ENCODE data around the gene CAB39L.

CAB39L gene

DNA sequence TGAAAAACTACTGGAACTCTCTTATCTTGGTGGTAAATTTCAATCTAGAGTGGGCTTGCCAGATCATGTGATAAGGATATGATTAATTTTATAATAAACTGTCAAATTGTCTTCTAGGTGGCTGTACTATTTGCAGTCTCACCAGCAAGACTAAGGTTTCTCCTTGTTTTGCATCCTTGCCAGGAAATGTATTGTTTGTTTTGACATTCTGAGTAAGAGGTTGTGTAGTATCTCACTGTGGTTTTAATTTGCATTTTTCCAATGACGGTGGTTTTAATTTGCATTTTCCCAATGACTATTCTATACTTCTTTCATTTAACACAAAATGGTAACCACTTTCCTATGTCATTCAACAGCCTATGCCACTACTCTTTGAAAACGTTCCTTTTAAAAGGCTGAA is 2.0 kb downstream of the CAB39L start:
- DNase-seq (ENCODE audit: low spot score): peak; percentile 12

GRCh38 chr13:49441312-49441711 is 2.6 kb downstream of the CAB39L start:
- no peak for DNase-seq (ENCODE audit: low spot score)

GRCh38 chr13:49439609-49440008 is 4.3 kb downstream of the CAB39L start:
- no peak for DNase-seq (ENCODE audit: low spot score)

DNA sequence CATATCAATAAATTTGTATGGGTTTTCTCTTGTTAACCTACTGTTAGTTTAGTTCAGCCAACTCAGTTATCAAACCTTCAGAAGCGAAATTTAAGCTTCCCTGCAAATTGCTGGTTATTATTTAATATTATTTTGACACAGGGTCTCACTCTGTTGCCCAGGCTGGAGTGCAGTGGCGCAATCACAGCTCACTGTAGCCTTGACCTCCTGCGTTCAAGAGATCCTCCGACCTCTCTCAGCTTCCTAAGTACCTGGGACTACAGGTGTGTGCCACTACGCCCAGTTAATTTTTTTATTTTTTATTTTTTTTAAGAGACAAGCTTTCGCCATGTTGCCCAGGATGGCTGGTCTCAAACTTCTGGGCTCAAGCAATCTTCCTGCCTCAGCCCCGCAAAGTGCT is 6.2 kb downstream of the CAB39L start:
- no peak for DNase-seq (ENCODE audit: low spot score)

DNA sequence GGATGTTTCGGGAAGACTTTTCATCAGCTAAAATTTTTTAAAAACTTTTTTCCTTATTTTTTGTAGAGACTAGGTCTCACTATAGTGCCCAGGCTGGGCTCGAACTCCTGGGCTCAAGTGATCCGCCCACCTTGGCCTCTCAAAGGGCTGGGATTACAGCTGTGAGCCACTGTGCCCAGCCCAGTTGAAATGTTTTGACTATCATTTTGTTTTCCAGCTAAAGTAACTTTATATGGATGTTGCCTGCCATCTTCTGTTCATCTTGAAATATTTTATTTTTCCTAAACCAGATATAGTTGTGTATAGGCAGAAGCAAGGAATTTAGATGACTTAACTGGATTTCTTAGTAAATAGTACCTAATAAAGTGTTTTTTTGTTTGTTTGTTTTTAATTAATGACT is 7.0 kb downstream of the CAB39L start:
- peak; percentile 18 for DNase-seq (ENCODE audit: low spot score)

GRCh38 chr13:49435992-49436391 is 7.9 kb downstream of the CAB39L start:
- DNase-seq (ENCODE audit: low spot score): no peak

DNA sequence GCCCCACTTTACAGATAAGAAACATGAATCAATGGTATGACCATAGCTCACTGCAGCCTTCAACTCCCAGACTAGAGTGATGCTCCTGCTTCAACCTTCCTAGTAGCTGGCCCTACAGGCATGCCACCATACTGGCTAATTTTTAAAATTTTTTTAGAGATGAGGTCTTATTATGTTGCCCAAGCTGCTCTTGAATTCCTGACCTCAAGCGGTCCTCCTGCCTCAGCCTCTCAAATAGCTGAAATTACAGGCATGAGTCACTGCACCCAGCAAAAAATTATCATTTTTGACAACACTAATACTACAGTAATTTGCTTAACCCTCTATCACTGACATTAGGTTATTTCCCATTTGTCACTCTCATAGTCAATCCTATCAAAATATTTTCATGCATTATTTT is 14.7 kb downstream of the CAB39L start:
- no peak for DNase-seq (ENCODE audit: low spot score)

- DNase-seq (ENCODE audit: low spot score): no peak
Measured at GRCh38 chr13:49428041-49428763, 15.7 kb downstream of the CAB39L start.

GRCh38 chr13:49424011-49424560 is 19.8 kb downstream of the CAB39L start:
- no peak for DNase-seq (ENCODE audit: low spot score)

DNA sequence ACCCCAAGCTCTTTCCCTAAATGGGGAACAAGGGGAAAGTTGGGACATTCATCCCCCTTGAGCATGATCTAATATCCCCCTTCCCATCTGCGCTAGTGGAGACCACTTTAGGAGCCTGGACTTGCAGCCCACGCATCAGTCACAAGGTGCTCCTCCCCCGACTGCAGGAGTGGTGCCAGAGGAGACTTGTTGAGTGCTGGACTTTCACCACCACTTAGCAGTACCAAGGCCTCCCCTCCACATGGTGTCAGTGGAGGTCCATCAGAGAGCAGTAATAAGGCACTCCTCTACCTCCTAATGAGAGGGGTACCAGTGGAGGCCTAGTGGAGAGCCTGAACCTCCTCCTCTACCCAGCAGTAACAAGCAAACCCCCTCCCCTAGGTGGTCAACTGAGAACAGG is 22.5 kb downstream of the CAB39L start:
- no peak for DNase-seq (ENCODE audit: low spot score)

- DNase-seq (ENCODE audit: low spot score): no peak
Measured at GRCh38 chr13:49419276-49419675, 24.6 kb downstream of the CAB39L start.

- DNase-seq (ENCODE audit: low spot score): no peak
Measured at GRCh38 chr13:49418206-49418605, 25.7 kb downstream of the CAB39L start.

DNA sequence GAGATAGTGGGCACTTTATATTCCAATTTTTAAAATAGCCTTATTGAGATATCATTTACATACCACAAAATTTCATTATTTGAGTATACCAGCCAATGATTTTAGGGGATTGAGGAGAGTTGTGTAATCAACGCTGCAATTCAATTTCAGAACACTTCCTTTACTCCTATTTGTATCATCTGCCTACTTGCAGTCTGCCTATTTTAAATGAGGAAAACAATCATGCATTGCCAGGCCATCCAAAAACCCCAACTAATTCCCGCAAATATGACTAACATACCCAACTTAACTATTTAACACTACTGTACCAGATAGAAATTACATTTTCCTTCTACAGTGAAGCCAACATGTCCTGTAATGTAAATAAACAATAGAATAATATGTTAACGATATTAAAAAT is 26.7 kb downstream of the CAB39L start:
- no peak for DNase-seq (ENCODE audit: low spot score)

DNA sequence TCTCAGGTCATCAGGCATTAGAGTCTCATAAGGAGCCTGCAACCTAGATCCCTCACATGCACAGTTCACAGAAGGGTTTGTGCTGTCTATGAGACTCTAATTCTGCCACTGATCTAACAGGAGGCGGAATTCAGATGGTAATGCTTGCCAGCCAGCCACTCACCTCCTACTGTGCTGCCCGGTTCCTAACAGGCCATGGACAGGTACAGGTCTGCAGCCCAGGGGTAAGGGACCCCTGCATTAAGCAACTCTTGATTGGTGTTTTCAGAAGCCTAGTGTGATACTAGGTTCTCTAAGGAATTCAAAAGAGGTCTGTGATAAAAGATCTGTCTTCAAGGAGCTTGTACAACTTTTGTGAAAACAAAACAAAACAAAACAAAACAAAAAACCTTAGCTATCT is 31.1 kb downstream of the CAB39L start:
- DNase-seq (ENCODE audit: low spot score): no peak

DNA sequence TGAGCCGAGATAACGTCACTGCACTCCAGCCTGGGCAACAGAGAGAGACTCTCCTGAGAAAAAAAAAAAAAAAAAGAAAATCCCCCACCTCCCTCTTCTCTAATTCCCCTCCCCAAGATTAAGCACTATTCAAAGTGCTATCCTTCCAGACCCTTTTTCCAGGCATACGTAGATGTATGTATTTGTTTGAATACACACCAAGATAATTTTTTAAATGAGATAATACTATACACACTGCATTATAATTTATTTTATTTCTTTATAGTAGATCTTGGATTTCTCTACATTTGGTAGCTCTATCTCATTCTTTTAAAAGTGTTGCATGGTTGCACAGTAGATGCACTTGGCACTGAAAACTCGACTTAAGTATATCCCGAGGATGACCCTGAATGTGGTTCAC is 32.5 kb downstream of the CAB39L start:
- DNase-seq (ENCODE audit: low spot score): no peak

- DNase-seq (ENCODE audit: low spot score): no peak
Measured at GRCh38 chr13:49410477-49410876, 33.4 kb downstream of the CAB39L start.

GRCh38 chr13:49410006-49410405 is 33.9 kb downstream of the CAB39L start:
- DNase-seq (ENCODE audit: low spot score): no peak

GRCh38 chr13:49409008-49409407 is 34.9 kb downstream of the CAB39L start:
- no peak for DNase-seq (ENCODE audit: low spot score)

GRCh38 chr13:49407936-49408335 is 35.9 kb downstream of the CAB39L start:
- no peak for DNase-seq (ENCODE audit: low spot score)

DNA sequence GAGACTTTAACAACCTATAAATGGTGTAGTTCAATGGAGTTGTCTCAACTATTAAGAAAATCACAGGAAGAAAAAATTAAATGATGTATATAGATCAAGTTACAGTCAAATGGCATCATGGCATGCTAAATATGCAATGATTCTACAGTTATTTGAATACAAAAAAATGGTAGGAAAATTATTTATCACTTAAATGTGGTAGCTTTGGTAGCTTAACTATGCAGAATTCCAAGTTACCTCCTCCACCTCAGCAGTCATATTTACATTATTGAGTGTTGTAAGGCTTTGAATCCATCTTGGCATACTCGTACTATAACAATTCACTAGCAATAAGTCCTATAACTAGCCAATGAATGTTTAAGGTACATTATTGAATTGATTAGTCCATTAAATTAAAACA is 36.8 kb downstream of the CAB39L start:
- DNase-seq (ENCODE audit: low spot score): no peak

DNA sequence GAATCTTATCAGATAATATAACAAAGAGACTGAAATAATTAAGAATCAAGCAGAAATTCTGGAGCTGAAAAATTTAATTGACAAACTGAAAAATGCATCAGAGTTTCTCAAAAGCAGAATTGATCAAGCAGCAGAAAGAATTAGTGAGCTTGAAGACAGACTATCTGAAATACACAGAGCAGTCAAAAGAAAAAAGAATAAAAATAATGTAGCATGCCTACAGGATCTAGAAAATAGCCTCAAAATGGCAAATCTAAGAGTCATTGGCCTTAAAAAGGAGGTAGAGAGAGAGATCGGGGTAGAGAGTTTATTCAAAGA is 39.2 kb downstream of the CAB39L start:
- DNase-seq (ENCODE audit: low spot score): no peak

DNA sequence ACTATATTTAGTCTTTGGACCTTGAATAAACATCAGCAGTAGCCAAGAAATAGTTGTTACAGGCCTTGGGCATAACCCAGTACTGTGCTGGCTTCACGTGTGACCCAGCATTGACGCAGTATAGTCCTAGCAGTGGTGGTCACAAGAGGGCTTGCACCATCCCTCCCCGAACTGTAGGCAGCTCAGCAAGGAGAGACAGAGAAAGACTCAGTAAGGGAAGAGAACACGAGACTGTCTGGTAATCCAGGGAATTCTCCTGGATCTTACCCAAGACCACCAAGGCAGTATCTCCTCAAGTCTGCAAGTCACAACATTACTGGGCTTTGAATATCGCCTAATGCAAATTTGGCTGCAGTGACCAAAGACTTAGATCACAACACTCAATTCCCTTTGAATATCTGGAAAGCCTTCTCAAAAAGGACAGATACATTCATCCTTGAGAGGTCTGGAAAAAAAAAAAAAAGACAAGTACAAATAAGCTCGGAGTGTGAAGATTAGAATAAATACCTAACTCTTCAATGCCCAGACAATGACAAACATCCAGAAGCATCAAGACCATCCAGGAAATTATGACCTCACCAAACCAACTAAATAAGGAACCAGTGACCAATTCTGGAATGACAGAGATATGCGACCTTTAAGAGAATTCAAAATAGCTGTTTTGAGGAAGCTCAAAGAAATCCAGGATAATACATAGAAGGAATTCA is 39.7 kb downstream of the CAB39L start:
- DNase-seq (ENCODE audit: low spot score): no peak

- peak; percentile 40 for DNase-seq (ENCODE audit: low spot score)
Measured at GRCh38 chr13:49400755-49401659, 42.9 kb downstream of the CAB39L start.

Data from AG08396 (cell line).